ENCODE measurements around the gene PJA1. TPM values are rescaled to one million over a fixed set of nuclear protein-coding genes. Genes with fewer than 3 reads are reported as not detected.

The PJA1 gene
- total RNA-seq, 2 experiments from 2014 or later: 18.4 to 20.2 TPM

GRCh38 chrX:69162361-69162865 is 2.8 kb downstream of the PJA1 start:
- no peaks in the 10 kb centered on the region for H3K9me2 ChIP-seq (ENCODE audit: insufficient read depth, low read length)
- ChIA-PET POLR2A (no interaction called here), CTCF (ENCODE audit: unreplicated experiment) (no interaction called here)
- H3K4me3 ChIP-seq (ENCODE audit: low read depth, low read length, poor library complexity, severe bottlenecking): no peak overlapping the region
- H2AFZ ChIP-seq (ENCODE audit: low read length): no peak overlapping the region
- no peaks in the 10 kb centered on the region for H3K79me2 ChIP-seq (ENCODE audit: insufficient read depth, low read depth, low read length)
- TSS peak; percentile 52 for BruUV-seq (replicated peaks)
- intact Hi-C loops (cut with micrococcal nuclease; ENCODE audit: unreplicated experiment): no loop called here
- no peak overlapping the region for H3K4me2 ChIP-seq (ENCODE audit: low read length)
- H3K9me3 ChIP-seq (ENCODE audit: low read length): no peaks in the 10 kb centered on the region
- no peak for DNase-seq (ENCODE audit: low spot score)
- H3K4me1 ChIP-seq (ENCODE audit: insufficient read depth, low read length, poor library complexity, severe bottlenecking): peaks cover 11% of the 10 kb centered on the region
- H3K27ac ChIP-seq (ENCODE audit: low read depth, low read length, poor library complexity, severe bottlenecking): no peak overlapping the region
- peaks cover 6% of the 10 kb centered on the region; the same call in 1 of the 2 replicates for H3K36me3 ChIP-seq (ENCODE audit: insufficient read depth, low read length)
- H4K20me1 ChIP-seq (ENCODE audit: insufficient read depth, low read length): no peaks in the 10 kb centered on the region
- TF ChIP-seq CTCF (conservative IDR thresholded peaks at IDR 0.05; ENCODE audit: low read length) (no peak), EZH2phosphoT487 (IDR thresholded peaks at IDR 0.05; ENCODE audit: borderline replicate concordance, low read depth, low read length) (no peak)

GRCh38 chrX:69161786-69162349 is 3.4 kb downstream of the PJA1 start:
- no TSS peak for BruUV-seq (replicated peaks)
- ChIA-PET CTCF (ENCODE audit: unreplicated experiment) (no interaction called here), POLR2A (no interaction called here)
- Histone ChIP-seq H3K79me2 (ENCODE audit: insufficient read depth, low read depth, low read length) (no peaks in the 10 kb centered on the region), H4K20me1 (ENCODE audit: insufficient read depth, low read length) (no peaks in the 10 kb centered on the region), H2AFZ (ENCODE audit: low read length) (no peak overlapping the region), H3K9me3 (ENCODE audit: low read length) (no peaks in the 10 kb centered on the region), H3K27ac (ENCODE audit: low read depth, low read length, poor library complexity, severe bottlenecking) (no peak overlapping the region), H3K4me3 (ENCODE audit: low read depth, low read length, poor library complexity, severe bottlenecking) (no peak overlapping the region), H3K36me3 (ENCODE audit: insufficient read depth, low read length) (peaks cover 6% of the 10 kb centered on the region; the same call in 1 of the 2 replicates), H3K4me2 (ENCODE audit: low read length) (no peak overlapping the region), H3K4me1 (ENCODE audit: insufficient read depth, low read length, poor library complexity, severe bottlenecking) (peaks cover 11% of the 10 kb centered on the region), H3K9me2 (ENCODE audit: insufficient read depth, low read length) (no peaks in the 10 kb centered on the region)
- no peak for DNase-seq (ENCODE audit: low spot score)
- intact Hi-C loops (cut with micrococcal nuclease; ENCODE audit: unreplicated experiment): no loop called here
- TF ChIP-seq CTCF (conservative IDR thresholded peaks at IDR 0.05; ENCODE audit: low read length) (no peak), EZH2phosphoT487 (IDR thresholded peaks at IDR 0.05; ENCODE audit: borderline replicate concordance, low read depth, low read length) (no peak)

- no peak for DNase-seq (ENCODE audit: low spot score)
- intact Hi-C loops (cut with micrococcal nuclease; ENCODE audit: unreplicated experiment): no loop called here
- no peak overlapping the region for H3K4me3 ChIP-seq (ENCODE audit: low read depth, low read length, poor library complexity, severe bottlenecking)
- H4K20me1 ChIP-seq (ENCODE audit: insufficient read depth, low read length): no peaks in the 10 kb centered on the region
- no peak for TF ChIP-seq CTCF (conservative IDR thresholded peaks at IDR 0.05; ENCODE audit: low read length)
- TF ChIP-seq EZH2phosphoT487 (IDR thresholded peaks at IDR 0.05; ENCODE audit: borderline replicate concordance, low read depth, low read length): no peak
- no peak overlapping the region for H3K4me2 ChIP-seq (ENCODE audit: low read length)
- no peaks in the 10 kb centered on the region for H3K9me3 ChIP-seq (ENCODE audit: low read length)
- H3K36me3 ChIP-seq (ENCODE audit: insufficient read depth, low read length): peaks cover 6% of the 10 kb centered on the region; the same call in 1 of the 2 replicates
- POLR2A ChIA-PET: no interaction called here
- H2AFZ ChIP-seq (ENCODE audit: low read length): no peak overlapping the region
- no peak overlapping the region for H3K27ac ChIP-seq (ENCODE audit: low read depth, low read length, poor library complexity, severe bottlenecking)
- no peaks in the 10 kb centered on the region for H3K79me2 ChIP-seq (ENCODE audit: insufficient read depth, low read depth, low read length)
- CTCF ChIA-PET (ENCODE audit: unreplicated experiment): no interaction called here
- H3K4me1 ChIP-seq (ENCODE audit: insufficient read depth, low read length, poor library complexity, severe bottlenecking): peaks cover 11% of the 10 kb centered on the region
- no peaks in the 10 kb centered on the region for H3K9me2 ChIP-seq (ENCODE audit: insufficient read depth, low read length)
- no TSS peak for BruUV-seq (replicated peaks)
Measured at GRCh38 chrX:69161371-69161770, 3.9 kb downstream of the PJA1 start.
